ENCODE data around the gene ABLIM2.

ABLIM2 gene

DNA sequence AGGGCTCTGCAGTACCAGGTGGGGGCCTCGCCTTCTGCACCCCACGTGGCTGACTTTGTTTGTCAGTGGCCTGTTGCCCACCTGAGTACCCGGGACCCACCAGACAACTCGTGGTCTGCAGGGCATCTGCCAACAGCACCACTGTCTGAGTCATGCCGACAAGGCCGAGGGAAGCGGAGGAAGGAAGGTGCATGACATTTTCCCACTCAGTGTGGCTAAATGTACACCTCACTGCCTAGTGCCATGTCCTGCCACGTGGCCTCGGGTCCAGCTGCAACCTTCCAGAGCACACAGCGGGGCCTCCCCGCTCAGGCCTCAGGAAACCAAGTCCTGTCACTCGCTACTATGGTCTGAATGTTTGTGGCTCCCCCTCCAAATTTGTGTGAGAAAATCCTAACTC, 22.1 kb downstream of the ABLIM2 start:
- DNase-seq (ENCODE audit: low read depth) = no peak

DNA sequence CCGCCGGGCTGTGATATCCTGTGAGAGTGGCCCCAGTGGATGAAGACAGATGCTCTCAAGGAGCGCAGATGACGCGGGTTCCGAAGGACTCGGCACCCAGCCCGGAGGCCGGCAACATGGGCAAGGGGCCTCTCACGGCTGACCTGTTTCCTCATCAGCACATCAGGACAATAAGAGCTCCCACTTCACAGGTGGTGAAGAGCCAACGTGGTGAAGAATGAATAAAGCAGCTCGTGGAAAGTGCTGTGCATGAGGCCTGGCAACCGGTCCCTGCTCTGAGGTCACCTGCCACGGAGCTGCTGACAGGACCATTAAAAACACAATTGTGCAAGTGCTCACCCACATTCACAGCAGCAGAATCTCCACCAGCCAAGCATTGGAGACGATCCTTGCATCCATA, 22.9 kb downstream of the ABLIM2 start:
- no peak for DNase-seq (ENCODE audit: low read depth)

DNA sequence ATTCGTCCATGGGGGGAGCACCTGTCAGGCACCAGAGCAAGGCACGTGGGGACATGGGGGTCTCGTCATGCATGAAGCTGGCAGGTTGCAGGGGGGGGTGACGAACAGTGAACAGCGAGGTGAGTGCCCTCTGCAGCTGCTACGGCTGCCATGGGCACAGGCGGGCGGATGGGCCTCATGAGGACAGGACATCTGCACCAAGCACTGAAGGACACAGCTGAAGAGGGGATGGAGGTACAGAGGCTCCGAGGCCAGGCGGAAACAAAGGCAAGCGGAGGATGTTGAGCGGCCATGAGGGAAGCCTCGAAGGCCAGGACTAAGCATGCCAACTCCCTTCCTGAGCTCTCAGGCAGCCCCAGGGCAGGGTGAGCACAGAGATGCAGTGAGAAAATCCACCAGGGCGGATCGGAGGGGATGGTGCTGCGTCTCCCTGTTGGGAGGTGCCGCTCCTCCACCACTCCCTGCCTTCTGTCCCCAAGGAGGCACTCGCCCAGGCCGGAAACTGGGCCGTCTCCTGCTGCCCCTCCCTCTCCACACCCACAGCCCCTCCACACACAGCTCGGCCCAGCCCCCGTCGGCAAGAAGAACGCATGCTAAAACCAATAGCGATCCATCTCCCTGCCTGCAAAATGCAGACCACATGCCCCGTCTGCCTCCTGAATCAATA, 24.6 kb downstream of the ABLIM2 start:
- DNase-seq (ENCODE audit: low read depth) = no peak

DNA sequence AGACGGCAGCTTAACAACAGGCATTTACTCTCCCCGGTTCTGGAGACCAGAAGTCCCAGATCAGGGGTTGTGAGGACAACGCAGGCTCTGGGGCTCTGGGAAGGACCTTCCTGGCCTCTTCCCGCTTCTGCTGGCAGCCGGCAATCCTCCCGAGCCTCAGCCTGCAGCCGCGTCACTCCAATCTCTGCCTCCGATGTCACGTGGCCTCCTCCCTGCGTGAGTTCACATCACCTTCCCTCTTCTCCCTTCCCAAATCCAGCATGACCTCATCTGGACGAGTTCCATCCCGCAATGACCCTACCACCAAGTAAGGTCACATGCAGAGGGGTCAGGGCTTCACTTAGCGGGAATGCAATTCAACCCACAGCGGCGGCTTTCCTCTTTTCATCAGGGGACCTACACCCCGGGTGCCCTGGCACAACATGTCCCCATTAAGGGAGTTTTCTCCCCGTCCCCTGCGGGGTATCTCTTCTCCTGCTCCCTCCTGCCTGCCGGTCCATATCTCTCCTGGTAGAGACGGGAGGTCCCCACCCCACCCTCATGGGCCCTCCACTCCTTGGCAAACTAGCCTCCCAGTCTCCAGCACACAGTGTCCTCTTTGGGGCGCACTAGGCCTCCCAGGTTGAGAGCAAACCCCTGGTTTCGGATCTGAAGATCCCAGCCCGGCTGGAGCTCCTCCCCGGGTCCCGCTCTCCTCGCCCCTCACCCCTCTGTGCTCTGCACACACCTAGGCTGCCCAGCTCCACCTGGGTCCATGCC, 25.5 kb downstream of the ABLIM2 start:
- no peak for DNase-seq (ENCODE audit: low read depth)

DNA sequence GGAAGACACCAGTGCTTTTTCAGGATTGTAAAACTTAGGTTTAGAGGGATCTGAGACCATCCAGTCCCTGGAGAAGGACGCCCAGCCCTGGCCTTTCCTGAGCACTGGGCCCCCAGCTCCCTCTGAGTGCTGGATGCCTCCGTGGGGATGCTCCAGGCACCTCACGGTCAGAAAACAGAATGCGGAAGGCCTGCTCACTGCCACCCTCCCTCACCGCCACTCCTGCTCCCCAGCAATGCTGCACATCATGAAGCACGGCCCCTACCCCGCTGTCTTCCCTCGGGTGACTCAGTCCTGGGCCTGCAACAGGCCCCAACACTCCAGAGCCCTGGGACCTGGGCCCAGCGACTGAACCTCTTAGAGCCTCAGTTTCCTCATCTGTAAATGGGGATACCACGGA, 26.2 kb downstream of the ABLIM2 start:
- no peak for DNase-seq (ENCODE audit: low read depth)

DNA sequence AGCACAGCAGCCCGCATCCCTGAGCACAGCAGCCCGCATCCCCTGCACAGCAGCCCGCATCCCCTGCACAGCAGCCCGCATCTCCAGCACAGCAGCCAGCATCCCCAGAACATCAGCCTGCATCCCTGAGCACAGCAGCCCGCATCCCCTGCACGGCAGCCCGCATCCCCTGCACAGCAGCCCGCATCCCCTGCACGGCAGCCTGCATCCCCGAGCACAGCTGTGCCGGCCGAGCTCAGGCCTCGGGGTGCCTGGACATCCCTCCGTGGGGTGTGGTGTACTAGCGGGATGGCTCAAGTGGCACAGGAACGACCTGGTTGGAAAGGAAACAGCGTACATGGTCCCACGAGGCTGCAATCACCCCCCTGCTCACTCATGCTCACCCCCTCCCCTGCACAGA, 26.8 kb downstream of the ABLIM2 start:
- no peak for DNase-seq (ENCODE audit: low read depth)

DNA sequence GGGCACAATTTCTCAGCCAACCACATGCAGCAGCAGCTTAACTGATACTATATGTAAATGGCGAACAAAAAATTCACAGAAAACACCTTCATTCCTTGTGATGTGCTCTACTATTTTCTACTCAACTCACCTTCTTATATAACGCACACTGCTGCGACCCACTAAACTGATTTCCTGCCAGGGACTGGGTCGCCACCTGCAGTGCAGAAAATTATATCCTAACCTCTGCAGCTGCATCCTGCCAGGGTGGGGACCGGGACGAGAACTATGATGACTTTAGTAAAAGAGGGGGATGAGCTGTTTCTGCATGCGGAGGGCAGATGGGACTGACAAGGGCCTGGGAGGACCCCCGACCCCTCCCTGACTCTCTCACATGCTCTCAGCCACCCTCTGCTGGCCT, 27.4 kb downstream of the ABLIM2 start:
- DNase-seq (ENCODE audit: low read depth) = no peak

DNA sequence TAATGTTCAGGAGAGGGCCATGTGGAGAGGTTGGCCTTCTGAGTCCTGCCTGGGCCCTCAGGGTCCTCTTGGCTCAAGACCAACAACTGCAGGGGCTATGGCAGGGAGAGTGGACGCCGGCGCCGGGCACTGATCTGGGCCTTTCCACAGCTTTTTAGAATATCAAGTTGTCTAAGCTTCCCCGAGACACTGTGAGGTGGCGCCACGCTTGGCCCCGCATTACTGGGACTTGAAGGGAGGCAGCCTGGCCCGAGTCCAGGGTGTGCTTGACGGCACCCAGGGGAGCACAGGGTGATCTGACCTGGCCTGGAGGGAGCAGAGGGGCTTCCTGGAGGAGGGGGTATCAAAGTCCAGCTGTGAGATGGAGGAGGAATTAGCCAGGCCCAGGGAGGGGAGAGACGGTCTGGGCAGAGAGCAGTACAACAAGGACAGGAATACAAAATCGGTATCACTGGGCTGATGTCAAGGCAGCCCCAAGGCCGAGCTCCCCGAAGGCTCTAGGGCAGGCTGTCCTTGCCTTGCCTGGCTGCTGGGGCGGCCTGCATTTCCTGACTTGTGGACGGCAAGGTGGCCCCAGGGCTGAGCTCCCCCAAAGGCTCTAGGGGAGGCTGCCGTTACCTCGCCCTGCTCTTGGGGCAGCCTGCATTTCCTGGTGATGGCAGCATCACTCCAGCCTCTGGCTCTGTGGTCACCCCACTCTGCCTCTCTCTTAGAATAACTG, 28.1 kb downstream of the ABLIM2 start:
- no peak for DNase-seq (ENCODE audit: low read depth)

DNA sequence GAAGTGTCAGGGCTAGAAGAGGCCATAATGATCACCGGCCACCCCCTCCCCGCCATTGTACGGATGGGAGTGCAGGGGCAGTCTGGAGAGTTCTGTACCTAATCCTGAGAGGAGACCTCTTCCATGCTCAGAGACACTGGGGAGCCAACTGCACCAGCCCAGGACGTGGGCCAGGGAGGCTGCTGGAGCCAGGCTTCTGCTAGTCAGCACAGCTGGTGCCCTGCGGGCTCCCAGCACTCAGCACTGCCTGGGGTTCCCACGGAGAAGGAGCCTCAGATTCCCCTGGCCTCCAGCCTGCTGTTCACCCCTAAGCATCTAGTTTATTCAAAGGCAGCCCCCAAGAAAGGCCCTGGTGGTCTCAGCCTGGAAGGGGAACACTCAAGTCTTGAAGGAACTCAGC, 28.8 kb downstream of the ABLIM2 start:
- no peak for DNase-seq (ENCODE audit: low read depth)

DNA sequence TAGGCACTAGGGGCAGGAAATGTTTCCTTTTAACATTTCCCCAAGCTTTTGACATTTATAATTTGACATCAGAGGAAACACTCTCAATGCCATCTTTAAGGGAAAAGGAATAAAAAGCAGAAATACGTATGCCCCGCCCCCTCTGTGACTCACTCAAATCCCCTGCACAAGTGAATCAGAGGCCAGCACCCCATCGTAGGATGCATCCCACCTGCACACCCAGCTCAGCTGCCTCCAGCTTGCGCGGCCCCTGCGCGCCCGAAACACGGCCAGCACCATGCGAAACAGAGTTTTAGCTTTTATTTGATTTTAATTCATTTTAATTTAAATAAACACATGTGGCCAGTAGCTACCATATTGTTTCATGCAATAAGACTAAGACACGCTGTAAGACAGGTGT, 29.5 kb downstream of the ABLIM2 start:
- DNase-seq (ENCODE audit: low read depth) = no peak

DNA sequence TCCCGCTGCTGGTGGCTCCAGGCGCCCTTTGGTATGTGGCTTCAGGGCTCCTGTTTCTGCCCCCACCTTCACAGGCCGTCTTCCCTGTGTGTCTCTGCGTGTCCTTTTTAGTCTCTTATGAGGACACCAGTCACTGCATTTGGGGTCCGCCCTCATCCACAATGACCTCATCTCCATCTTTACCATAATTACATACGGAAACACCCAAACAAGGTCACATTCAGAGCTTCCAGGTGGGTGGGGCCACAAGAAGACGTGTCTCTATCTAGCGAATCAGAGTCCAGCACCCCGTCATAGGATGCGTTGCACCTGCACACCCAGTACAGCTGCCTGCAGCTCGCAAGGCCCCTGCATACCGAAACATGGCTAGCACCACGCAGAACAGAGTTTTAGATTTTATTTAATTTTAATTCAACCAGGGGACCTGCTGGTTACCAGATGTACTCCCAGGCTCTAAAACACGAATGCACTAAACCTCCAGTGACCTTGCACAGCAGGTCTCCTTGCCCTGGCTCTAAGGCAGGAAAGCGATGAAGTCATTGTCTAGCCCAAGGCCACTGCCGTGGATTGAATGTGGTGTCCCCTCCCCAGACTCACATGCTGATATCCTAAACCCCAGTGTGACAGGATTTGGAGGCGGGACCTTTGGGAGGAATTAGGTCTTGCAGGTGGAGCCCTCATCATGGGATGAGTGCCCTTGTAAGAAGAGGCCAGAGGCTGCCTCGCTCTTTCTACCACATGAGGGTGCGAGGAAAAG, 30.3 kb downstream of the ABLIM2 start:
- no peak for DNase-seq (ENCODE audit: low read depth)

DNA sequence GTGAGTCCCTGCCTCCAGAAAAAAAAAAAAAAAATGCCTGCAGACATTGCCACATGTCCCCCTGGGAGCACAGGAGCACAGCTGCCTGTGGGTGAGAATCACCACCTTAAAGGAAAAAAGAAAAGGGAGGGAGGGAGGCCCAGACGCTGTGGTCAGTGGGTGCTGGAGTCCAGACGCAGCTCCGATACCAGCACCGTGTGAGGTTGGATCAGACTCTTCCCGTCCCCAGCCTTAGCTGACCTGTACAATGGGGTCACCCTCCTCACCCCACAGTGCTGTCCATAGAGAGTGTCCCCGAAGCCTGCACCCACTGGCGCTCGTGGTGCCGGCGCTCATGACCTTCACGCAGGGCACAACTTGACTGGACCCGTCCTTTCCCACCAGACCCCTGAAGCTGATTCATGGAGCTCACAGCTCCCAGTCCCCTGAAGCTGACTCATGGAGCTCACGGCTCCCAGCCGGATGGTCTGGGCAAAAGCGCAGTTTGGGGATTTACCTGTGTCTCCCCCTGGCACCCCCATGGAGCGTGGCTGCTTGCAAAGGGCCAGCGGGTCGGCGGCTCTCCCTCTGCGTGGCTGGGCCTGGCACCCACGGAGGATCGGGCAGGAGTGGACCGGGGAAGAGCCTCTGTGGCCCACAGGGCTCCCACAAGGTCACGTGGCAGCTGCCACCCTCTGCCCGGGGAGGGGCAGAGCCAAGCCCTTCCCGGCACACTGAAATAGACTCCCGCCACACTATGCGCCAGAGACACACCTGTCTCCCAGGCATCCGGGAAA, 31.4 kb downstream of the ABLIM2 start:
- no peak for DNase-seq (ENCODE audit: low read depth)

DNA sequence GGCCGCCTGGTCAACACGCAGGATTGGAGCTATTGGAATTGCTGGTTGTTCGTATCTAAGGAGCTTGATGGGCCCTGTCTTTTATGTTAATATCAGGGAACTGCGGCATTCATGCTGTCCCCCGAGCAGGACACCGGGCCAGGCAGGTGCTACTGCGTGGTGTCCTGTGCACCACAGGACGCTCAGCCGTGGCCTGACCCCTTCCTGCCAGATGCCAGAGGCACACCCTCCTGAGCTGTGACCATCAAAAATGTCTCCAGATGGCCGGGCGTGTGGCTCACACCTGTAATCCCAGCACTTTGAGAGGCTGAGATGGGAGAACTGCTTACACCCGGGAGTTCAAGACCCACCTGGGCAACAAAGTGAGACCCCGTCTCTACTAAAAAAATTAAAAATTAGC, 32.1 kb downstream of the ABLIM2 start:
- DNase-seq (ENCODE audit: low read depth) = no peak

DNA sequence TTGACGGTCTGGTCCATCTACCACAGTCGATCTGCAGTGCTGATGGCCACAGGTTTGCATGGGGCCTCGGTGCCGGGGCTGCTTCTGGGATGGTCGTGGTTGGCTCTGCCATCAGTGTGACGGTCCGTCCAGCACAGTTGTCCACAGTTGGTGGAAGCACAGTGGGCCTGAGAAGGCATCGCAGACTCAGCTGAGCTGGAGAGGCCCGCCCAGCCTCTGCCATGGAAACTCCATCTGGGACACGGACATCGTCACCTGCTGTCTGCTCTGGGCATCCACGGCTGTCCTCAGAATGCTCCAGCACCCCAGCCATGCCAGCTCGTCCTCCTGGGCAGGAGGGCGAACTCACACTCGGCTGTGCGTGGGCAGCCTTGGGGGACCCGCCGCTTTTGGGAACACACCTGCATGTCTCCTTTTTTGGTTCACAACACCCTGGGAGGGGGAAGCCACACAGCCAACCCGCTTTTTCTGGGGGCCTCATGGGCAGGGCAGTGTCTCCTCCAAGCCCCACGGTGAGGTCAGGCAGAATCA, 33.0 kb downstream of the ABLIM2 start:
- DNase-seq (ENCODE audit: low read depth) = no peak

DNA sequence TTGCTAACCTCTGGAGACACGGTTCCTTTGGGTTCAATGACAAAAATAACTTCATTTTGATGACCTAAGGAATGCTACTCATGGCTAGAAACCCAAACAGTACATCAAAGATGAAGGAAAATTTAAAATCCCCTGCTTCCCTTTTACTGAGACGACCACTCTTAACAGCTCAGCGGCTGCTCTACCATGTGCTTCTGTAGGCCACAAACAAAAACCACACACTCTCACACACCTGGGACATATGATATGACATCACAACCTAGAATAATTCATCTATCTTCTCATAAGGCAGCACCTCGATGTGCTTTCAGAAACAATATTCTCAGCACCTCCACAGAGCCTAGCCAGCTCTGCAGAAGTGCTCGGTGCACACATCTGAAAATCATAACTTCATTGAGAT, 34.7 kb downstream of the ABLIM2 start:
- no peak for DNase-seq (ENCODE audit: low read depth)

DNA sequence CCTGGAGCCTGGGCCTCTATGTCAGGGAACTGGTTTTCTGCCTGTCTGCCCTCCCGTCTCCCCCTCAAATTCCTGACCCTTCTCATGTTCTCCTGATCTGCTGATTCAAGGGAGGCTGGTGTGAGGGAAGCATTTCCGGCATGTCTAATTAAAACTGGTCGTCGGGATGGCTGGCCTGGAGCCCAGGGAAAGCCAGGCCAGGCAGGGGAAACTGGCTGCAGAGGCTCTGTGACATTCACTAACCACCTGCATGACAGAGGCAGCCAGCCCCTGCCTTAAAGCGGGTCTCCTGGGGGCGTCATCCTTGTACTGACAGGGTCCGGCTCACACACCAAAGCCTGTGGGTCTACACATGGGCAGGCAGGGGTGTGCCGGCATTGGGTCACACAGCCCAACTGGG, 35.2 kb downstream of the ABLIM2 start:
- no peak for DNase-seq (ENCODE audit: low read depth)

DNA sequence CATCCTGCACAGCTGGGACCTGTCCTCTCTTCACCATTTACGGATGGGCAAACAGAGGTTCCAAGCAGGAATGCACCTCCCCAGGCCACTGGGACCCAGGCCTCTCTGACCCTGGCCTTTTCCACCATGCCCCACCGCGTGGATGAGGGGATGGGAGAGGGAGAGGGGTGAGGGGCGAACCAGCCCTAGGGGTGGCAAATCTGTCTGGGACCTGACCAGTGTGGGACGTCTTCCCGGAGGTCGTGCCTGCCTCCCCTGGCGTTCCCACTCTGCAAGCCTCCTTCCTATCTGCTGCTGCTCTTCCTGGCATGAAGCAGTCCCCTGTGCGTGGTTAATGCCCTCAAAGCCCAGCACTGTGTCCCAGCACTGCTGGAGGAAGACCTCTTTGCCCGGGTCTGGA, 35.9 kb downstream of the ABLIM2 start:
- no peak for DNase-seq (ENCODE audit: low read depth)

DNA sequence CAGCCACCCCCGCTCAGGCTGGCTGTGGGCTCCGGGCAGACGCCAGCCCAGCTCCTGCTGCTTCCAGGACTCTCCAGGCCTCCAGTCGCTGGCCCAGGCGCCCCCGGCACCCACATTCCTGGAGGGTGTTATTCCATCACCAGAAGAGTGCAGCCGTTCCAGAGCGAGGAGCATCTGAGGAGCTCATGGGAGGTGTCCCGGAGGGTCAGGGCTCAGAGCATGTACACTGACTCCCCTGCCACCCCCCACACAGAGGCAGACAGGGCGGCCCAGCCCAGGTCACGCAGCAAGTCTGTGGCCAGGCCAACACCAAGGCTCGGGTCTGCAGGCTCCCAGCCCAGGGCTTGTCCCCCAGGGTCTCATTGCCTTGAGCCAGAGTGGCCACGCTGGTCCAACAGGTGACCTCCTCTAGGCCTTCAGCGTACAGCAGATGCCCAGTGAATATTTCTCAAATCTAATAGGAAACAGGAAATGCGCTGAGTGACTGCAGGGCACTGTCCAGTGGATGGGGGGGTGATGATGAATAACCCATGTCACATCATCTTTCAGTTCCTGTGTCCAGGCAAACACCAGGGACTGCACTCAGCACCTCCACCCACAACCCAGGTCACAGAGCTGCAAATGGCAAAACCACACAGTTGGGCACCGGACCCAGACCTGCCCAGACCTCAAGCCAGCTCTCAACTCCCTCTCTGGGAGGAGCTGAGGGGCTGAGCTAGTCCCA, 37.2 kb downstream of the ABLIM2 start:
- DNase-seq (ENCODE audit: low read depth) = no peak

DNA sequence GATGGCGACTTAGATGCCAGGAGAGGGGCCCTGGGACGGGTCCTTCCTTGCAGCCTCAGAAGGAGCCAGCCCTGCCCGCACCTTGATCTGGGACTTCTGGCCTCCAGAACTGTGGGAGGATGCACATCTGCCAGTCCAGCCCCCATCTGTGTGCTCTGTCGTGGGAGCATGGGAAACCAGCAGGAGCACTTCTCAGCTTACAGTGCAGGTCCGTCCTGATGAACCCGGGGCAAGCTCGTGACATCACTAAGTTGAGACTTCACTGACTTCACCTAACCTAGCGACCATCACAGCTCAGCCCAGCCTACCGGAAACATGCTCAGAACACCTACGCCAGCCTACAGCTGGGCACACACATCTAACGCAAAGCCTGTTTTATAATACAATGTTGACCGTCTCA, 38.1 kb downstream of the ABLIM2 start:
- DNase-seq (ENCODE audit: low read depth) = no peak

DNA sequence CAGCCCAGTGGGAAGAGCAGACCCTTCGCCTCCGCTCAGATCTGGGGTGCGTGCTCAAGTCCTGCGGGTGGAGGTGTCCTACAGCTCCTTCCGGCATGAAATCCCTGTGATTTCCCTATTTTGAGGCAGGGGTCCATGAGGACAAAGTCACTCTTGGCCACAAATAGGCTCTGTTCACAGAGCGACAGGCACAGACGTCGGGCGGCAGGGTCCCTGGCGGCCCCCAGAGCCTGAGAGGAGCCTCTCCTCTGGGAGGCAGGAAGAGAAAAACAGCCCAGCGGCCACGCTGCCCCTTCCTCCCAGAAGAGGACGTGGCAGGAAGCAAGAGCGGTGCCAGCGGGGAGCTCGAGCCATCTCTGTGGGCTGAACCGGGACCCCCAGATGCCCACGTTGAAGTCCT, 38.7 kb downstream of the ABLIM2 start:
- DNase-seq (ENCODE audit: low read depth) = no peak

DNA sequence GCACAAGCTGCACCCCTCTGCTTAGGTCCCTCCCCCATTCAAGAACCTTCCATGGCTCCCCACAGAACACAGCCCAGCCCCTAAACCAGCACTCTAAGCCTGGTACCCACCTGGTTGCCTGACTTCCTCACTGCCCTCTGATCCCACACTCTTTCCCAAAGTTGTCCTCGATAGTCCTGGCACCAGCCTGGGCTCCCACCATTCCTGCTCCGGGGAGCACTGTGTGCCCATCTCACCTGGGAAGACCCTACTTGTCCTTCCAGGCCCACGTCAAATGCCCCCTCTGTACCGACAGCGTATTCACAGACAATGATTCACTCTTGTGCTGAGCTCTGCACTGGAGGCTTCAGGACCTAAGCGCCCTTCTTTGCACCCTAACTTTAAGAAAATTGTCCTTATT, 40.1 kb downstream of the ABLIM2 start:
- no peak for DNase-seq (ENCODE audit: low read depth)
